Endothelial cell of umbilical vein (primary cell): Measurements from ENCODE around the gene ZNF362. TPM values are rescaled to one million over a fixed set of nuclear protein-coding genes. Genes with fewer than 3 reads are reported as not detected.

Source experiments
- BruUV-seq: library from RNA; stranded (reverse); fragments of 400-500 nt; replicated peaks from 2 replicates; lab custom pipeline; 2021; lab: Mats Ljungman, UMichigan
- CTCF ChIA-PET: fragments of 300-600, 350-600 bp; sonication (Branson Sonifier 250); formaldehyde crosslinking; loops from one replicate; lab custom pipeline; 2021; ENCODE audit warnings: antibody characterized with exemption, inconsistent platforms; lab: Charles Lee
- POLR2A ChIA-PET: fragments of 300-600, 350-600 bp; sonication (Branson Sonifier 250); formaldehyde crosslinking; loops from one replicate; lab custom pipeline; 2021; ENCODE audit warnings: antibody characterized with exemption, inconsistent platforms; lab: Charles Lee
- DNase-seq: peaks from one replicate; pipeline ENCODE4 v3.0.0-alpha.2; 2011; ENCODE audit warnings: low read depth, low spot score
- FAIRE-seq: peaks from 2 replicates; lab custom pipeline; 2011; peaks lifted over from hg19 to GRCh38; lab: Jason Lieb, UNC
- H2AFZ ChIP-seq: 2 replicates; pipeline ENCODE4 v1.6.0; 2012; ENCODE audit warnings: low read depth, low read length, control low read depth, inconsistent platforms
- H3K27ac ChIP-seq: 2 replicates; pipeline ENCODE4 v1.5.1; 2011; ENCODE audit warnings: low read depth, mild to moderate bottlenecking, control low read depth, low read length, moderate library complexity; ENCODE audit not compliant: insufficient read depth
- H3K27me3 ChIP-seq, 2 experiments: 2 replicates each; pipeline versions ENCODE4 v1.6.0 to v1.6.1; 2011; ENCODE audit warnings: low read length in 2 of 2, mixed read lengths in 1 of 2; ENCODE audit not compliant: control insufficient read depth in 2 of 2, insufficient read depth in 2 of 2
- H3K36me3 ChIP-seq, 2 experiments: 2 replicates in 1 of 2; 3 replicates in 1 of 2; pipeline ENCODE4 v1.5.1; 2011; ENCODE audit warnings: low read length in 2 of 2, mild to moderate bottlenecking in 1 of 2, moderate library complexity in 1 of 2; ENCODE audit not compliant: control insufficient read depth in 2 of 2, insufficient read depth in 2 of 2; ENCODE audit errors: extremely low read depth in 1 of 2
- H3K4me1 ChIP-seq: 3 replicates; pipeline ENCODE4 v1.5.1; 2011; ENCODE audit warnings: mild to moderate bottlenecking, low read length; ENCODE audit not compliant: control insufficient read depth, insufficient read depth; ENCODE audit errors: extremely low read depth
- H3K4me2 ChIP-seq: 2 replicates; pipeline ENCODE4 v1.6.1; 2011; ENCODE audit warnings: low read length, control low read depth, mixed read lengths; ENCODE audit not compliant: insufficient read depth
- H3K4me3 ChIP-seq, 3 experiments: fragments of 200-600 bp in 1 of 3; sonication (generic), shearing (Covaris generic) in 1 of 3; replicated peaks in 1 of 3; 2 replicates each; pipeline ENCODE4 v1.5.1; 2011 to 2016; ENCODE audit warnings: control low read depth in 3 of 3, low read length in 3 of 3, mild to moderate bottlenecking in 2 of 3, inconsistent platforms in 1 of 3, low read depth in 1 of 3, moderate library complexity in 1 of 3; ENCODE audit not compliant: insufficient read depth in 1 of 3
- H3K79me2 ChIP-seq: 2 replicates; pipeline ENCODE4 v1.6.0; 2012; ENCODE audit warnings: low read length, inconsistent platforms; ENCODE audit not compliant: control insufficient read depth, insufficient read depth
- H3K9ac ChIP-seq: replicated peaks from 2 replicates; pipeline ENCODE3; 2011; ENCODE audit warnings: low read length, control low read depth; ENCODE audit not compliant: insufficient read depth; ENCODE audit errors: extremely low read depth
- H3K9me1 ChIP-seq: replicated peaks from 3 replicates; pipeline ENCODE4 v1.6.0; 2011; ENCODE audit warnings: mild to moderate bottlenecking, low read length; ENCODE audit not compliant: control insufficient read depth, insufficient read depth; ENCODE audit errors: extremely low read depth
- H3K9me3 ChIP-seq: replicated peaks from 2 replicates; pipeline ENCODE4 v1.5.1; 2012; ENCODE audit warnings: low read length, inconsistent platforms; ENCODE audit not compliant: control insufficient read depth, insufficient read depth
- H4K20me1 ChIP-seq: replicated peaks from 2 replicates; pipeline ENCODE3; 2011; ENCODE audit warnings: mild to moderate bottlenecking, low read length; ENCODE audit not compliant: control insufficient read depth, insufficient read depth; ENCODE audit errors: extremely low read depth
- CTCF ChIP-seq, 2 donors: IDR thresholded peaks; 1 replicate in 1 of 2; 2 replicates in 1 of 2; pipeline ENCODE4 v1.5.1; 2011; ENCODE audit warnings: low read length in 2 of 2, mild to moderate bottlenecking in 2 of 2, moderate library complexity in 2 of 2, control low read depth in 1 of 2, inconsistent platforms in 1 of 2, low read depth in 1 of 2; ENCODE audit not compliant: insufficient read depth in 1 of 2; ENCODE audit errors: extremely low read depth in 1 of 2
- EZH2 ChIP-seq: IDR thresholded peaks from 2 replicates; pipeline ENCODE4 v1.6.1; 2012; ENCODE audit warnings: borderline replicate concordance, low read depth, mild to moderate bottlenecking, moderate library complexity, low read length, inconsistent platforms; ENCODE audit not compliant: severe bottlenecking
- FOS ChIP-seq: IDR thresholded peaks from 2 replicates; pipeline ENCODE4 v1.6.1; 2011; ENCODE audit warnings: mild to moderate bottlenecking, low read length, moderate library complexity, borderline replicate concordance; ENCODE audit not compliant: insufficient read depth
- GATA2 ChIP-seq: IDR thresholded peaks from 2 replicates; pipeline ENCODE4 v1.7.0; 2011; ENCODE audit warnings: low read depth, mild to moderate bottlenecking, moderate library complexity, mixed read lengths, low read length; ENCODE audit not compliant: insufficient read length, insufficient read depth
- JUN ChIP-seq: IDR thresholded peaks from 2 replicates; pipeline ENCODE4 v1.6.1; 2011; ENCODE audit warnings: borderline replicate concordance, low read depth; ENCODE audit not compliant: insufficient read length, insufficient read depth
- MAX ChIP-seq: IDR thresholded peaks from 2 replicates; pipeline ENCODE4 v1.6.1; 2011; ENCODE audit not compliant: insufficient read depth, insufficient read length
- MYC ChIP-seq: IDR thresholded peaks from one replicate; pipeline ENCODE4 v1.6.1; 2011; ENCODE audit warnings: mild to moderate bottlenecking, low read depth, low read length
- POLR2A ChIP-seq: IDR thresholded peaks from 2 replicates; pipeline ENCODE4 v1.6.1; 2012; ENCODE audit warnings: low read depth, mild to moderate bottlenecking, control low read depth, low read length
- POLR2AphosphoS5 ChIP-seq: IDR thresholded peaks from 2 replicates; pipeline ENCODE4 v1.6.1; 2012; ENCODE audit warnings: low read depth, mild to moderate bottlenecking, control low read depth, low read length, moderate library complexity; ENCODE audit not compliant: insufficient read depth
- dilution Hi-C: fragments of 300-500 bp; cut with MboI; formaldehyde crosslinking; loops from one replicate; pipeline ENCODE4 v1.15.0; 2019; ENCODE audit warnings: low sequenced_read_pairs; ENCODE audit not compliant: extremely low pct_ligation_motif_present
- intact Hi-C: fragments of 100-400 bp; cut with micrococcal nuclease; formaldehyde crosslinking; loops from one replicate; pipeline ENCODE4 v1.10.0; 2022
- polyA plus RNA-seq, 4 experiments: library from polyadenylated mRNA; depleted of rRNA in 3 of 4; stranded (reverse) in 3 of 4; unstranded in 1 of 4; fragments of >200 nt; gene quantifications; 2 replicates each; pipeline versions ENCODE4 v1.2.1 to v1.2.3, GENCODE V29; 2011 to 2012; ENCODE audit warnings: missing spikeins in 1 of 4
- total RNA-seq: library from RNA; stranded (reverse); gene quantifications from 2 replicates; pipeline ENCODE4 v1.2.3, GENCODE V29; 2021

ZNF362 gene
- total and polyA plus RNA-seq, 2 donors (not counting 3 experiments of a cell fraction or from before 2014, with no cell fraction given): 28.4 to 35.3 TPM

GRCh38 chr1:33277488-33278084 is 21.3 kb downstream of the ZNF362 start:
- no TSS peak for BruUV-seq
- no peaks in the 10 kb centered on the region for H3K9me3 ChIP-seq
- dilution Hi-C loops: no loop called here
- intact Hi-C loops: no loop called here
- no peaks in the 10 kb centered on the region for H3K79me2 ChIP-seq
- H3K9ac ChIP-seq: no peak overlapping the region
- no peaks in the 10 kb centered on the region for H3K4me1 ChIP-seq
- TF ChIP-seq POLR2AphosphoS5 (no peak), FOS (no peak), JUN (no peak), GATA2 (no peak), POLR2A (no peak), CTCF (IDR thresholded peaks at IDR 0.05; ENCODE audit: extremely low read depth in 1 of 2, insufficient read depth in 1 of 2, low read depth in 1 of 2, low read length in 2 of 2) (no peak), EZH2 (no peak), MAX (no peak), MYC (no peak)
- no peak overlapping the region for H3K4me3 ChIP-seq
- peaks cover 2 to 29% of the 10 kb centered on the region in 2 experiments for H3K36me3 ChIP-seq
- CTCF ChIA-PET: interaction anchor here (0.9 to 2.1 kb wide), 6 partner anchors 8 to 193 kb away, joined by 3 to 8 read pairs (median 4); no protein-coding TSS in a partner anchor
- no peaks in the 10 kb centered on the region for H3K9me1 ChIP-seq
- no peak for DNase-seq
- H3K27ac ChIP-seq: no peak overlapping the region
- H3K27me3 ChIP-seq: no peaks in the 10 kb centered on the region
- H3K4me2 ChIP-seq: no peak overlapping the region
- no peak for FAIRE-seq
- POLR2A ChIA-PET: no interaction called here
- H4K20me1 ChIP-seq: no peaks in the 10 kb centered on the region
- no peak overlapping the region for H2AFZ ChIP-seq
